NB4 (cell line): Measurements from ENCODE around the gene ADRA2C.

Source experiments
- CTCF ChIP-seq: IDR thresholded peaks from one replicate; pipeline ENCODE4 v1.5.1; 2012; ENCODE audit warnings: low read depth, low read length
- MYC ChIP-seq: IDR thresholded peaks from 2 replicates; pipeline ENCODE4 v1.6.1; 2011; ENCODE audit warnings: low read depth, low read length
- POLR2A ChIP-seq: IDR thresholded peaks from 2 replicates; pipeline ENCODE4 v1.6.1; 2011; ENCODE audit warnings: mild to moderate bottlenecking; ENCODE audit not compliant: insufficient read length; ENCODE audit errors: extremely low read depth

GRCh38 chr4:3780347-3781171 is 14.4 kb downstream of the ADRA2C start:
- TF ChIP-seq CTCF (no peak), POLR2A (no peak), MYC (no peak)
